IMR-90 (cell line): ENCODE measurements around the gene NEURL1B. TPM values are rescaled to one million over a fixed set of nuclear protein-coding genes. Genes with fewer than 3 reads are reported as not detected.

Source experiments
- ATAC-seq: fragments of 200-7000 bp; cut with Tn5 transposase; 2 replicates; pipeline ENCODE4 v1.9.1; 2020; ENCODE audit warnings: low read depth, mild to moderate bottlenecking, moderate library complexity
- BruUV-seq: library from RNA; stranded (reverse); fragments of 400-500 nt; replicated peaks from 2 replicates; lab custom pipeline; 2021; lab: Mats Ljungman, UMichigan
- CTCF ChIA-PET: fragments of 300-600 bp; formaldehyde crosslinking; extraction: SDS; loops from one replicate; lab custom pipeline; 2021; ENCODE audit warnings: antibody characterized with exemption; lab: Yijun Ruan, JAX
- POLR2A ChIA-PET: fragments of 300-600 bp; sonication (Branson Sonifier 250); formaldehyde crosslinking; loops from one replicate; lab custom pipeline; 2022; ENCODE audit warnings: antibody characterized with exemption; ENCODE audit not compliant: unreplicated experiment; lab: Charles Lee
- DNase-seq: peaks from one replicate; pipeline ENCODE4 v3.0.0; 2013
- H2AFZ ChIP-seq: replicated peaks from 2 replicates; pipeline ENCODE3; 2013; ENCODE audit warnings: low read length, mild to moderate bottlenecking; ENCODE audit not compliant: poor library complexity
- H2AK5ac ChIP-seq: 2 replicates; pipeline ENCODE4 v1.6.1; 2013; ENCODE audit warnings: low read depth, low read length, inconsistent platforms
- H2AK9ac ChIP-seq: replicated peaks from 2 replicates; pipeline ENCODE3; 2013; ENCODE audit warnings: mild to moderate bottlenecking, low read depth, low read length, moderate library complexity; ENCODE audit not compliant: poor library complexity
- H2BK120ac ChIP-seq: 2 replicates; pipeline ENCODE4 v1.6.1; 2013; ENCODE audit warnings: low read depth, low read length, inconsistent platforms
- H2BK15ac ChIP-seq: 3 replicates; pipeline ENCODE4 v1.6.1; 2013; ENCODE audit warnings: low read depth, low read length, inconsistent platforms
- H2BK20ac ChIP-seq: 2 replicates; pipeline ENCODE4 v1.6.1; 2013; ENCODE audit warnings: low read depth, mild to moderate bottlenecking, inconsistent platforms, low read length, moderate library complexity
- H2BK5ac ChIP-seq: 2 replicates; pipeline ENCODE4 v1.6.1; 2013; ENCODE audit warnings: mild to moderate bottlenecking, low read depth, low read length, inconsistent platforms; ENCODE audit not compliant: poor library complexity, severe bottlenecking
- H3K14ac ChIP-seq: replicated peaks from 2 replicates; pipeline ENCODE4 v1.6.1; 2013; ENCODE audit warnings: low read depth, low read length, inconsistent platforms
- H3K18ac ChIP-seq: 2 replicates; pipeline ENCODE4 v1.6.1; 2013; ENCODE audit warnings: low read depth, low read length, control low read depth
- H3K23ac ChIP-seq: 2 replicates; pipeline ENCODE4 v1.6.1; 2013; ENCODE audit warnings: low read depth, low read length, inconsistent platforms
- H3K27ac ChIP-seq: 2 replicates; pipeline ENCODE4 v1.5.1; 2013; ENCODE audit warnings: mild to moderate bottlenecking, control low read depth, low read length; ENCODE audit not compliant: insufficient read depth
- H3K27me3 ChIP-seq: 2 replicates; pipeline ENCODE4 v1.6.1; 2013; ENCODE audit warnings: low read length; ENCODE audit not compliant: control insufficient read depth, insufficient read depth
- H3K36me3 ChIP-seq: 2 replicates; pipeline ENCODE4 v1.6.1; 2013; ENCODE audit warnings: low read length, mixed read lengths; ENCODE audit not compliant: control insufficient read depth, insufficient read depth
- H3K4ac ChIP-seq: 2 replicates; pipeline ENCODE4 v1.6.1; 2013; ENCODE audit warnings: low read depth, low read length, inconsistent platforms
- H3K4me1 ChIP-seq: 2 replicates; pipeline ENCODE4 v1.6.1; 2013; ENCODE audit warnings: low read length, mixed read lengths; ENCODE audit not compliant: control insufficient read depth, insufficient read depth
- H3K4me2 ChIP-seq: 2 replicates; pipeline ENCODE4 v1.6.1; 2013; ENCODE audit warnings: low read depth, mild to moderate bottlenecking, control low read depth, low read length, moderate library complexity
- H3K4me3 ChIP-seq: 2 replicates; pipeline ENCODE4 v1.5.1; 2013; ENCODE audit warnings: low read depth, mild to moderate bottlenecking, control low read depth, low read length, moderate library complexity; ENCODE audit not compliant: insufficient read depth
- H3K56ac ChIP-seq: 2 replicates; pipeline ENCODE4 v1.6.1; 2013; ENCODE audit warnings: low read length, inconsistent platforms; ENCODE audit not compliant: insufficient read depth; ENCODE audit errors: extremely low read depth
- H3K79me1 ChIP-seq, 2 experiments: 2 replicates each; pipeline ENCODE4 v1.6.1; 2013; ENCODE audit warnings: low read length in 2 of 2, inconsistent platforms in 1 of 2, low read depth in 1 of 2
- H3K9ac ChIP-seq: 2 replicates; pipeline ENCODE4 v1.6.1; 2013; ENCODE audit warnings: low read depth, low read length, control low read depth
- H3K9me1 ChIP-seq: 2 replicates; pipeline ENCODE4 v1.6.1; 2013; ENCODE audit warnings: low read length, inconsistent platforms; ENCODE audit not compliant: insufficient read depth
- H3K9me3 ChIP-seq: 2 replicates; pipeline ENCODE4 v1.6.1; 2013; ENCODE audit warnings: low read length; ENCODE audit not compliant: control insufficient read depth, insufficient read depth
- H4K20me1 ChIP-seq: 2 replicates; pipeline ENCODE4 v1.6.1; 2013; ENCODE audit warnings: low read length, inconsistent platforms; ENCODE audit not compliant: insufficient read depth
- H4K5ac ChIP-seq: 2 replicates; pipeline ENCODE4 v1.6.1; 2013; ENCODE audit warnings: mild to moderate bottlenecking, low read depth, low read length, control low read depth
- H4K8ac ChIP-seq, 2 experiments: 2 replicates each; pipeline ENCODE4 v1.6.1; 2013; ENCODE audit warnings: low read depth in 2 of 2, low read length in 2 of 2, control low read depth in 1 of 2, inconsistent platforms in 1 of 2
- H4K91ac ChIP-seq: 2 replicates; pipeline ENCODE4 v1.6.1; 2013; ENCODE audit warnings: low read depth, low read length, inconsistent platforms; ENCODE audit not compliant: insufficient read depth
- BHLHE40 ChIP-seq: fragments of 150-350 bp; IDR thresholded peaks from 2 replicates; pipeline ENCODE4 v1.6.1; 2016; ENCODE audit warnings: mild to moderate bottlenecking, low read depth, low read length
- CEBPB ChIP-seq: IDR thresholded peaks from 2 replicates; pipeline ENCODE4 v1.6.1; 2012; ENCODE audit warnings: low read depth, low read length, improper control_type of control experiment
- ELK1 ChIP-seq: fragments of 150-350 bp; IDR thresholded peaks from 2 replicates; pipeline ENCODE4 v1.6.1; 2016; ENCODE audit warnings: low read depth, mild to moderate bottlenecking, low read length, moderate library complexity, borderline replicate concordance
- POLR2A ChIP-seq: IDR thresholded peaks from 2 replicates; pipeline ENCODE4 v1.6.1; 2012; ENCODE audit warnings: mild to moderate bottlenecking, low read depth, low read length
- WGBS, 2 experiments: methylation state at CpG; one replicate each; pipeline versions ENCODE4 v1.1.5 to v1.1.7; 2013; ENCODE audit warnings: missing lambda C conversion rate in 2 of 2; ENCODE audit not compliant: insufficient read length in 1 of 2; ENCODE audit errors: extremely low coverage in 2 of 2; 5-methylcytosine and 5-hydroxymethylcytosine counted together
- dilution Hi-C: fragments of 300-500 bp; cut with HindIII; formaldehyde crosslinking; loops from one replicate; pipeline ENCODE4 v1.14.3; 2018; ENCODE audit warnings: low sequenced_read_pairs; ENCODE audit not compliant: unreplicated experiment
- in situ Hi-C: fragments of 300-500 bp; cut with MboI; formaldehyde crosslinking; loops from 3 replicates; pipeline ENCODE4 v1.14.3; 2019; ENCODE audit warnings: low sequenced_read_pairs, inconsistent platforms, mixed read lengths
- intact Hi-C: fragments of 100-400 bp; cut with micrococcal nuclease; formaldehyde crosslinking; loops from 2 replicates; pipeline ENCODE4 v1.10.0; 2022
- polyA plus RNA-seq, 3 experiments: library from polyadenylated mRNA; depleted of rRNA; stranded (reverse); fragments of >200 nt; gene quantifications; 2 replicates each; pipeline ENCODE4 v1.2.3, GENCODE V29; 2012; ENCODE audit warnings: low replicate concordance in 1 of 3
- total RNA-seq: library from RNA; depleted of rRNA; stranded (reverse); fragments of >200 nt; gene quantifications from 2 replicates; pipeline ENCODE4 v1.2.3, GENCODE V29; 2012

The NEURL1B gene
- total and polyA plus RNA-seq, 2 of the 4 experiments (the other 2 are of a cell fraction) = 1.8 to 2.8 TPM

GRCh38 chr5:172635038-172635437 is 6.0 kb upstream of the NEURL1B start:
- H3K27me3 ChIP-seq = peaks cover 43% of the 10 kb centered on the region
- no peak overlapping the region for H3K9ac ChIP-seq
- no peaks in the 10 kb centered on the region for H3K9me3 ChIP-seq
- H2AFZ ChIP-seq = no peak overlapping the region
- DNase-seq = no peak
- H3K4me3 ChIP-seq = no peak overlapping the region
- H2AK5ac ChIP-seq = no peak overlapping the region
- no peak overlapping the region for H3K23ac ChIP-seq
- H2BK120ac ChIP-seq = no peak overlapping the region
- H4K20me1 ChIP-seq = no peaks in the 10 kb centered on the region
- no TSS peak for BruUV-seq
- no peaks in the 10 kb centered on the region for H3K79me1 ChIP-seq
- POLR2A ChIA-PET = no interaction called here
- no peak overlapping the region for H4K91ac ChIP-seq
- H3K14ac ChIP-seq = no peak overlapping the region
- H3K9me1 ChIP-seq = no peaks in the 10 kb centered on the region
- intact Hi-C loops = no loop called here
- no peak for TF ChIP-seq BHLHE40
- TF ChIP-seq CEBPB = no peak
- TF ChIP-seq POLR2A = no peak
- no peak for TF ChIP-seq ELK1
- ATAC-seq = no peak
- H2AK9ac ChIP-seq = no peak overlapping the region
- no peak overlapping the region for H2BK15ac ChIP-seq
- no peak overlapping the region for H3K56ac ChIP-seq
- no peak overlapping the region for H4K8ac ChIP-seq
- H3K36me3 ChIP-seq = no peaks in the 10 kb centered on the region
- H2BK5ac ChIP-seq = no peak overlapping the region
- in situ Hi-C loops = no loop called here
- H3K18ac ChIP-seq = no peak overlapping the region
- WGBS, 2 experiments = 85% methylated on average over 6 of the region's 12 CpGs; no CpG with 5 or more reads in 1 of the 2 experiments
- H2BK20ac ChIP-seq = no peak overlapping the region
- CTCF ChIA-PET = no interaction called here
- H3K4me1 ChIP-seq = no peaks in the 10 kb centered on the region
- dilution Hi-C loops = no loop called here
- no peak overlapping the region for H3K4ac ChIP-seq
- H4K5ac ChIP-seq = no peak overlapping the region
- no peak overlapping the region for H3K27ac ChIP-seq
- no peak overlapping the region for H3K4me2 ChIP-seq
